ENCODE data around the gene YAF2. TPM values are rescaled to one million over a fixed set of nuclear protein-coding genes. Genes with fewer than 3 reads are reported as not detected.

Gene YAF2
- total and polyA plus RNA-seq, 11 donors: 31.5 to 125 (median 77.8) TPM

DNA sequence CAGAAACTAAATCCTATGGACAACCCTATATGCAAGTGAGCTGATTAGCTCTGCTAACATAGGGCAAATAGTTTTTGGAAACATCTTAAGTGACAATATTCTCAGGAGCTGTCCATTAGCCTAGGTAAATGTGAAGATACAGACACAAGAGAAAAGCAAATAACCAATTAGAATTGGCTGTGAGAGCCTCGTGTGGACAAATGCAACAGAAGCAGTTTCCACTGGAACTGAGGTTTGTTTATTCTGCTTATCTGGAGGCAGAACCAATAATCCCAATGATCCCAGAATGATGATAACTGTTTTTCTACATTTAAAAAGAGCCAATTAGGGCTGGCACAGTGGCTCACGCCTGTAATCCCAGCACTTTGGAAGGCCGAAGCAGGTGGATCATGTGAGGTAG, 43.2 kb upstream of the YAF2 start:
- DNase-seq (no peak), ATAC-seq (no peak)
- intact Hi-C loops (cut with DNase I): no loop called here
- H3K4me1 ChIP-seq: peaks cover 0 to 7% (median 0%) of the 10 kb centered on the region in 12 donors
- H3K4me3 ChIP-seq: no peak overlapping the region
- no peak overlapping the region for H3K27ac ChIP-seq
- H3K9me3 ChIP-seq: no peaks in the 10 kb centered on the region
- H3K36me3 ChIP-seq: no peaks in the 10 kb centered on the region
- H3K27me3 ChIP-seq: no peaks in the 10 kb centered on the region
- no peak for TF ChIP-seq POLR2A (IDR thresholded peaks at IDR 0.05)
- TF ChIP-seq, protein P1, sequence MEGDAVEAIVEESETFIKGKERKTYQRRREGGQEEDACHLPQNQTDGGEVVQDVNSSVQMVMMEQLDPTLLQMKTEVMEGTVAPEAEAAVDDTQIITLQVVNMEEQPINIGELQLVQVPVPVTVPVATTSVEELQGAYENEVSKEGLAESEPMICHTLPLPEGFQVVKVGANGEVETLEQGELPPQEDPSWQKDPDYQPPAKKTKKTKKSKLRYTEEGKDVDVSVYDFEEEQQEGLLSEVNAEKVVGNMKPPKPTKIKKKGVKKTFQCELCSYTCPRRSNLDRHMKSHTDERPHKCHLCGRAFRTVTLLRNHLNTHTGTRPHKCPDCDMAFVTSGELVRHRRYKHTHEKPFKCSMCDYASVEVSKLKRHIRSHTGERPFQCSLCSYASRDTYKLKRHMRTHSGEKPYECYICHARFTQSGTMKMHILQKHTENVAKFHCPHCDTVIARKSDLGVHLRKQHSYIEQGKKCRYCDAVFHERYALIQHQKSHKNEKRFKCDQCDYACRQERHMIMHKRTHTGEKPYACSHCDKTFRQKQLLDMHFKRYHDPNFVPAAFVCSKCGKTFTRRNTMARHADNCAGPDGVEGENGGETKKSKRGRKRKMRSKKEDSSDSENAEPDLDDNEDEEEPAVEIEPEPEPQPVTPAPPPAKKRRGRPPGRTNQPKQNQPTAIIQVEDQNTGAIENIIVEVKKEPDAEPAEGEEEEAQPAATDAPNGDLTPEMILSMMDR (IDR thresholded peaks at IDR 0.05): no peak
- WGBS, 4 donors: 50 to 57% (median 53%) methylated on average over 3 of the region's 3 CpGs

DNA sequence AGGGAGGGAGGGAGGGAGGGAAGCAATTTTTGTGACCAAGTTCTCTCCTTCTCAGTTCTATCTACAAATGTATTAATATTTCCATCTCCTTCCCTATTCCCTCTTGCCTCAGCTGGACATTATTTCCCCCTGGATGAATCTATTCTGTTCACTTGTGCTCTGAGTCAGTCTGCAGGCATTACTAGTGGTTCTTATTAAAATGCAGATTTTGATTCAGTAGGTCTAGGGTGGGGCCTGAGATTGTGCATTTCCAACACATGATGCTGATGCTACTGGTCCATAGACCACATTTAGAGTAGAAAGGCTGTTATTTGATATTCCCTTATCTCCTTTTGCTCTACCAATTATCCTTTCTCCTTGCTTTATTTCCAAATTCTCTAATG, 40.1 kb upstream of the YAF2 start:
- Histone ChIP-seq H3K9me3 (no peaks in the 10 kb centered on the region), H3K36me3 (no peaks in the 10 kb centered on the region), H3K27ac (no peak overlapping the region), H3K4me3 (no peak overlapping the region), H3K4me1 (peaks cover 0 to 5% (median 0%) of the 10 kb centered on the region in 12 donors), H3K27me3 (no peaks in the 10 kb centered on the region)
- TF ChIP-seq POLR2A (IDR thresholded peaks at IDR 0.05): no peak
- TF ChIP-seq, protein P1 (IDR thresholded peaks at IDR 0.05): no peak
- DNase-seq (no peak), ATAC-seq (no peak)
- intact Hi-C loops (cut with DNase I): no loop called here

DNA sequence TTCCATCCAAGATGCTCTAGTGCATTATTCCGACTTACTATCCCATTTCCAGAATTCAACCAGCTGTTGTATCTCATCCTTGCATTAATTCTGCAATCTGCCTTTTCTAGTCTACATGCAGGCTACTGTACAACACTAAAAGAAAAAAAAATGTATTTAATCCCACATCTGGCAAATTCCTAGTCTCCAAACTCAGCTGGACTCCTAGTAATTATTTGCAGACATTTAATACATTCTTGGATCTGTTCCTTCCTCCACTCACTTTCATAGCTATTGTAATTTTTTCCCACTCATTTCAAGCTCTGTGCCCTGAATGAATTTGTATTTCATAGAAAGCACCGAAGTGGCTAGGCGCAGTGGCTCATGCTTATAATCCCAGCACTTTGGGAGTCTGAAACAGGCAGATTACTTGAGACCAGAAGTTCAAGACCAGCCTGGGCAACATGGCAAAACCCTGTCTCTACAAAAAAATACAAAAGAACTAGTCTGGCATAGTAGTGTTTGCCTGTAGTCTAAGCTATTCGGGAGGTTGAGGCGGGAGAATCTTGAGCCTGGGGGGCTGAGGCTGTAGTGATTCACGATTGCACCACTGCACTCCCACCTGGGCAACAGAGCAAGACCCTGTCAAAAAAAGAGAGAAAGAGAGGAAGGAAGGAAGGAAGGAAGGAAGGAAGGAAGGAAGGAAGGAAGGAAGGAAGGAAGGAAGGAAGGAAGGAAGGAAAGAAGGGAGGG, 39.5 kb upstream of the YAF2 start:
- ATAC-seq (no peak), DNase-seq (no peak)
- no peak overlapping the region for H3K4me3 ChIP-seq
- no peak overlapping the region for H3K27ac ChIP-seq
- no peaks in the 10 kb centered on the region for H3K36me3 ChIP-seq
- H3K9me3 ChIP-seq: no peaks in the 10 kb centered on the region
- H3K27me3 ChIP-seq: no peaks in the 10 kb centered on the region
- 79 to 86% (median 81%) methylated on average over 6 of the region's 6 CpGs for WGBS, 4 donors
- TF ChIP-seq, protein P1 (IDR thresholded peaks at IDR 0.05): no peak
- TF ChIP-seq POLR2A (IDR thresholded peaks at IDR 0.05): no peak
- peaks cover 0 to 5% (median 0%) of the 10 kb centered on the region in 12 donors for H3K4me1 ChIP-seq
- intact Hi-C loops (cut with DNase I): no loop called here

DNA sequence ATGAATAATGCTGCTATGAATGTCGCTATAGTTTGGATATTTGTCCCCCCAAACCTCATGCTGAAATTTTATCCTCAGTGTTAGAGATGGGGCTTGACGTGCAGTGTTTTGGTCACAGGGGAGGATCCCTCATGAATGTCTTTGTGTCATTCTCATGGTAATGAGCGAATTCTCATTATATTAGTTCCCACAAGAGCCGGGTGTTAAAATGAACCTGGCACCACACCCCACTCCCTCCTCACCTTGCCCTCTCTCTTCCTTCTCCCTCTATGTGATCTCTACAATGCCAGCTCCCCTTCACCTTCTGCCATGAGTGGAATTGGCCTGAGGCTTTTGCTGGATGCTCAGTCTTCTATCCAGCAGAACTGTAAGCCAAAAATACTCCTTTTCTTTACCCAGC, 37.5 kb upstream of the YAF2 start:
- Histone ChIP-seq H3K4me3 (no peak overlapping the region), H3K27ac (no peak overlapping the region), H3K27me3 (no peaks in the 10 kb centered on the region), H3K4me1 (no peaks in the 10 kb centered on the region), H3K9me3 (no peaks in the 10 kb centered on the region), H3K36me3 (no peaks in the 10 kb centered on the region)
- intact Hi-C loops (cut with DNase I): no loop called here
- ATAC-seq: no peak
- no peak for DNase-seq
- TF ChIP-seq, protein P1 (IDR thresholded peaks at IDR 0.05): no peak
- TF ChIP-seq POLR2A (IDR thresholded peaks at IDR 0.05): no peak
- WGBS, 4 donors: 84 to 97% (median 94%) methylated on average over 4 of the region's 4 CpGs
